IPS DF 4.7 (cell line): Measurements from ENCODE around the gene SAMSN1.
"Not testable (repeated sequence)": the region's sequence is repeated elsewhere in the genome, so short reads cannot be mapped to it uniquely, and the experiment has no call there.

Source experiments
- DNase-seq: peaks from one replicate; pipeline ENCODE4 v3.0.0-alpha.2; 2013; ENCODE audit warnings: low spot score; ENCODE audit errors: extremely low read depth

The SAMSN1 gene

GRCh38 chr21:14566894-14567293 lies 20.8 kb upstream of the SAMSN1 start:
- no peak for DNase-seq

- DNase-seq: no peak
Observed at GRCh38 chr21:14562959-14563358, 16.8 kb upstream of the SAMSN1 start.

DNA sequence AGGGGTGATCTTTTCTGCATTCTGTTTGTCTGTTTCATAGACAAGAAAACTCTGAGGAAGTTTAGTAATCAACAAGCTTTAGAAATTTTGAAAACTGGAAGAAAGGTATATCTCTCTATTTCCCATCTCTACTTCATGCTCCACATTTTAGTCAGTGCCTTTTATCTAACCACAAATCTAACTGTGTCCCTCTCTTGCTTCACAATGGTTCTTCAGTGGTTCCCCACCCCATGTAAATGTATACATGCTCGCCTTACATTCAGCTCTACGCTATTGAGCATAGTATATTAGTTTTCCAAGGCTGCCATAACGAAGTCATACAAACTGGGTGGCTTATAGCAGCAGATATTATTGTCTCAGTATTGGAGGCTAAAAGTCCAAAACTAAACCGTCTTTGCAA lies 14.4 kb upstream of the SAMSN1 start:
- no peak for DNase-seq

- DNase-seq: no peak
Observed at GRCh38 chr21:14560139-14560538, 14.0 kb upstream of the SAMSN1 start.

GRCh38 chr21:14559102-14559501 lies 13.0 kb upstream of the SAMSN1 start:
- no peak for DNase-seq

- no peak for DNase-seq
Observed at GRCh38 chr21:14557413-14557812, 11.3 kb upstream of the SAMSN1 start.

DNA sequence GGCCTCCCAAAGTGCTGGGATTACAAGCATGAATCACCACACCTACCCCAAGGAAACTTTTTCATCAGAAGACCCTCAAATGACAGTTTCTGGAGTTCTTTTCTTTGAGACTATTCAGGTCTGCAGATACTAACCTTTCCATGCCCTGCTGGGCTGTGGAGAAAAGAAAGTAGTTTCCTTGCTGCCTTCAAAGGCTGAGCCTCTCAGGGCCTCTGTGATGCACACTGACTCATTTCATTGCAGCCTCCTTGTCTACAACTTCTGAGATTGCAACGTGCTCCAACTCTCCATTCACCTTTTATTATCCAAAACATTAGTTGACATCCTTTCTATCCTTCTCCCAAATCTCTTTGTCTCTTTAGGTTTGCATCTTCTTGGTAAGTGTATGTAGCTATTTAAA lies 8.8 kb upstream of the SAMSN1 start:
- DNase-seq: no peak

- no peak for DNase-seq
Observed at GRCh38 chr21:14553422-14553821, 7.3 kb upstream of the SAMSN1 start.

- no peak for DNase-seq
Observed at GRCh38 chr21:14551741-14552140, 5.6 kb upstream of the SAMSN1 start.

DNA sequence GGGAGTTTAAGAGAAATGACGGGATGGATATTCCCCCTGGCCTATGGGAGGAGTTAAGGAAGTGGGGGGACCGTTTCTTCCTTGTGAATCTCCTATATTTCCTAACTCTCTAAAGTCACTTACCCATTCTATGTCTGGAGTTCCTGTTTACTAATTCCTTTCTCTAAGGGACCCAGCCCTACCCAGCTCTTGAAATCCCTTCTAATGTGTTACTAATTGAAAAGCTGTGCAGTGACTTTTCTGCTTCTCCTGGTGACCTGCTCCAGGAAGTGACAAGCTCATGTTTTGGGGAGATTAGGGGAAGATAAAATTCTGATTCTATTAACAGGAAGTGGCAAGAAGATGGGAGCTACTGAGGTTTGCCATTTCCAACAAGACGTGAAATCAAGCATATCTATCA lies 4.0 kb upstream of the SAMSN1 start:
- DNase-seq: no peak

- DNase-seq: no peak
Observed at GRCh38 chr21:14548779-14549178, 2.7 kb upstream of the SAMSN1 start.

DNA sequence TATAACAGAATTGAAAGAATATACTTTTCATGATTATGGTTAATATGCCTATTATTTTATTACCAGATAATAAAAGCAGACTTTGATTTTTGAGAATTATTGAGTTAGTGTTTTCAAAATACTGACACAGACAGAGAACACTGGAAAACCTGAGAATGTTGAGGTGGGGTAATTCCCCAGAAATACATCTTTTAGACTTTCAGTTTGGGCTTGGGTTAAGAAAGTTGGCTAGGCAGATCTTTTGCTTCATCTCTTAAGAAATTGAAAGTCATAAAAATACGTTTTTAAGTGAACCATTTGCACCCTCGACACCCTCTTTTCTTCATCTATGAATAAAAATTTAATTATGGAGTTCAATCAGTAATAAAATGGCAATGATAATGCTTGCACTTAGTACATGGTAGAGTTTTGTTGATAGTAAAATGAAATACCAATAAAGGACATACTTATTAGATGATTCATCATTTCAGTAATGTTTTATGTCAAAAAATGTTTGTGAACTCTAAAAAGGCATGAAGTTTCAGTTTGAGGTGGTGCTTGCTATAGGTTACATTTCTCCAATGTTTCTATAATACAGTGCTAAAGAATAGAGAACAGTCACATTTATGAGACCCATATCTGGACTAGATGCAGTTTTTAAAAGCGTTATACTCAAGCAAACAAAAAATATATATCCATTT lies 1.9 kb upstream of the SAMSN1 start:
- DNase-seq: no peak

DNA sequence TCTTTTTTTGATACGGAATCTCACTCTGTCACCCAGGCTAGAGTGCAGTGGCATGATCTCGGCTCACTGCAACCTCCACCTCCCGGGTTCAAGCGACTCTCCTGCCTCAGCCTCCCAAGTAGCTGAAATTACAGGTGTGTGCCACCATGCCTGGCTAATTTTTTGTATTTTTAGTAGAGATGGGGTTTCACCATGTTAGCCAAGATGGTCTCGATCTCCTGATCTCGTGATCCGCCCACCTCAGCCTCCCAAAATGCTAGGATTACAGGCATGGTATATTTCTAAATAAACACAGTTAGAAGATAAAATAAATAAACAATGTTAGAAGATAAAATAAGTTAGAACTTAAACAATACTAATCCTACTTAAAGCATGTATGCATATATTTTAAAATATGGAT lies 604 bp upstream of the SAMSN1 start:
- DNase-seq: not testable (repeated sequence)

- no peak for DNase-seq
Observed at GRCh38 chr21:14543983-14544382, 2.1 kb downstream of the SAMSN1 start.

DNA sequence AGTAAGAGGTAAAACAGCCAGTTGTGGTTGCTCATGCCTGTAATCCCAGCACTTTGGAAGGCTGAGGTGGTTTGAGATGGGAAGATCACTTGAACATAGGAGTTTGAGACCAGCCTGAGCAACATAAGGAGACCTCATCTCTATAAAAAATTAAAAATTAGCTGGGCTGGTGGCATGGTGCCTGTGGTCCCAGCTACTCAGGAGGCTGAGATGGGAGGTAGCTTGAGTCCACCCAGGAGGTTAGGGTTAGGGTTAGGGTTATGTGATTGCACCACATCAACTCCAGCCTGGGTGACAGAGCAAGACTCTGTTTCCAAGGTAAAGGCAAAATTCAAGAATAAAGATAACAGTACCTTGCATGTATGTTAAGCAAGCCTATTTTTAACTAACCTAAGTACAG lies 3.5 kb downstream of the SAMSN1 start:
- no peak for DNase-seq

GRCh38 chr21:14541841-14542490 lies 4.1 kb downstream of the SAMSN1 start:
- DNase-seq: no peak

- DNase-seq: no peak
Observed at GRCh38 chr21:14538483-14538882, 7.6 kb downstream of the SAMSN1 start.

DNA sequence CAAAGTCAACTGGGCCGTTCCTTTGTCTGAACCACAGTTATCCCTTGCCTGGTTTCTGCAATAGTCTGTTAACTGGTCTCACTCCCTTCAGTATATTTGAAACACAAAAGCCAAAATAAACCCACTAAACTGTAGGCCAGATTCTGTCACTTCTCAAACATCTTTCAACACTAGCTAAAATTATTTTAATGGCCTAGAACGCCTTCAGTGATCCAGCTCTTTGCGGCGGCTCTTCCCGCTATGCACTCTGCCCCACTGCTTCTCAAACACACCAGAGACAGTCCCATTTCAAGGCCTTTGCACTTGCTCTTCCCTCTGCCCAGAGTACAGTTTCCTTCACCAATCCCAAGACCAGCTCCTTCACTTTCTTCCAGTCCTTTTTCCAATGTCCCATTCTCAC lies 9.2 kb downstream of the SAMSN1 start:
- no peak for DNase-seq

DNA sequence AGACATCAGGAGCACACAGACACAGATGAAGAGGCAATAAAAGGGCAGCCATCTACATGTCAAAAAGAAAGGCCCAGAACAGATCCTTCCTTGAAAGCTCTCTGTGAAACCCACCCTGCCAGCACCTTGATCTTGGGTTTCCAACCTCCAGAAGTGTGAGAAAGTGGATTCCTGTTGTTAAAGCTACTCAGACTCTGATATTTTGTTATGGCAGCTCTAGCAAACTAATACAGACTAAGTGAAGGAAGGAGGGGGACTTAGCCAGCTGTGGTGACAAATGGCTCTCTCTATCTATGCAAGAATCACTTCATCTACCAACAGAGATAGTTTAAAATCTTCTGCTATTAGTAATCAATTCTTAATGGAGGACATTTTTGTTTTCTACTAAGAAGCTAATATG lies 10.4 kb downstream of the SAMSN1 start:
- DNase-seq: no peak

DNA sequence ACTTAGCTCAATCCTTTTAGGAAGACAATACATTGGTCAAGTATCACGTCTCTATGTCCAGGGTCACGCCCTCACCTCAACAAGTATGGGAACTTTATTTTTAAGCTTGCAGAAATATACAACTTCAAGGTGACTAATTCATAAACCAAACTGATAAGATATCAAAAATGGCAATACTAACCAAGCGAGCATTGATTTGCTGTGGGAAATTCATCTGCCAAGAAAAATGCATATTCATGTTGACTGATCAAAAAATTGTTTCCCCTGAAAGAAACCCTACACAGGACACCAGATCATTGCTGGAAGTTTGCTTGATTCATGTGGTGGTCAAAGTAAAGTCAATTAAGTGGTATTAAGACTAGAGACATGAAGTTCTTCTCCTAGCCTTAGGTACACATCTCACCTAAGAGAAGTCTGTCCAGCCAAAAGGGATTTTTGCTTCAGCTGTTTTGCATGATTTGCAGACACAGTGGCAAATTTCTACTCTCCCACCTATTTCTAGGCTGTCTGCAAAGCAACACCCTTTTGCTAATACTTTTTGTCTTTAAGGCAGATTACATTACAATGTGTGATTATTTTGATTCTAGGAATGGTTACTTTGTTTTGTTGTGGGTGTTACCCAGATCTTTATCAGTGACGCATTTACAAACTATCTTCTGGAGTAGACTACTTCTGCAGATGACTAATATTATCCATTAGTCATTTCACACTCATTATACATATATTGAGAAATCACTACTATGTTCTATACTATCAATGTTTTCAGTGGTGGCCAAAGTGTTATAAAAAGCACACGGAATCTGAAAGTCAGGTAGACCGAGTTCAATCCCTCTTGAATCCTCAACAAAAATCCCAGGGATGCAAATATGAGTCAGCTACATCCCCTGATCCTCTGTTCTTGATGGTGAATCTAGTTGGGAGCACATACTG lies 12.4 kb downstream of the SAMSN1 start:
- DNase-seq: no peak

DNA sequence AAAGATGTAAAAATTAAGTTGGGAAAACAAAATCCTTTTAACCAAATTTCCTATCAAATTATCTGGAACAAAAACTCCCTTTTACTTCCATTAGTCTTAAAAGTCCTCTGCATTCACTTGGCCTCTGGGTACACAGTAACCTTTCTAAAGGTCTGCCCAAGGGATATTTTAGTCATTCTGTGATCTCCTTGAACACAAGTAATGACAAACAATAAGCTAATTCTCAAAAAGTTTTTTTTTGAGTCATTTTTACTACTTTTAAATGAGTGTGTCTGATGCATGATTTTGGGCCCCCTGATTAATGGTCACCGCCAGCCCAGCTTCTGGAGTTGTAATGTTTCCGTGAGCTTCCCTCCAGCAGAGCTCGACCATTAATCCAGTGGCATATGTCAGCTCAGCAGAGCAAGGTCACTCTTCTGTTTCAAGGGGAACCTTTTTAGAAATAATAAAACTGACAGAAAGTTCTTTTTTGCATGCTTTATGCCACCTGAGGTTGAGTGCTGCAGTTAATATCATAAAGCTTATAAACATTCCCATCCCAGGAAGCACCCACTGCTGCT lies 14.3 kb downstream of the SAMSN1 start:
- DNase-seq: no peak

DNA sequence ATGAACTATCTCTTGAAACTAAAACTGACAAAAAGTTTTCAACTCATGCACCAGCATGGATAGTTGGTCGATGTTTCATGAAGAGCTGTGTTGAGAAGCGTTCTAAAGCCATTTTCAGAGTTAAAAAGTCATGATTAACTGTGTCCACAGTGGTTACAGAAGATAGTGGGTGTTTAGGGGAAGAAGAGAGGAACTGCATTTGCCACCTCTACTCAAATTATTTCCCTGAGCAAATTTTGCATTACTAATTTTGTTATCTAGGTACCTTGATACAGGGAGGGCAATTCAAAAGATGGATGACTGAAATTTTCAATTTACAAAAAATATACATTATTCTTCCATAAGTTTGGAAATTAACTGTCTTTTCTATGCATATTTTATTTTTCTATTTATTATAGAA lies 15.5 kb downstream of the SAMSN1 start:
- no peak for DNase-seq
